Airway epithelial cell (primary cell): ENCODE measurements around the gene GPR34. TPM values are rescaled to one million over a fixed set of nuclear protein-coding genes. Genes with fewer than 3 reads are reported as not detected.

ENCODE experiments used
- total RNA-seq: library from RNA; depleted of rRNA; stranded (reverse); fragments of >200 nt; gene quantifications from 2 replicates; pipeline ENCODE4 v1.2.3, GENCODE V29; 2015

Gene GPR34, protein sequence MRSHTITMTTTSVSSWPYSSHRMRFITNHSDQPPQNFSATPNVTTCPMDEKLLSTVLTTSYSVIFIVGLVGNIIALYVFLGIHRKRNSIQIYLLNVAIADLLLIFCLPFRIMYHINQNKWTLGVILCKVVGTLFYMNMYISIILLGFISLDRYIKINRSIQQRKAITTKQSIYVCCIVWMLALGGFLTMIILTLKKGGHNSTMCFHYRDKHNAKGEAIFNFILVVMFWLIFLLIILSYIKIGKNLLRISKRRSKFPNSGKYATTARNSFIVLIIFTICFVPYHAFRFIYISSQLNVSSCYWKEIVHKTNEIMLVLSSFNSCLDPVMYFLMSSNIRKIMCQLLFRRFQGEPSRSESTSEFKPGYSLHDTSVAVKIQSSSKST
- not detected in 2 replicates for total RNA-seq

DNA sequence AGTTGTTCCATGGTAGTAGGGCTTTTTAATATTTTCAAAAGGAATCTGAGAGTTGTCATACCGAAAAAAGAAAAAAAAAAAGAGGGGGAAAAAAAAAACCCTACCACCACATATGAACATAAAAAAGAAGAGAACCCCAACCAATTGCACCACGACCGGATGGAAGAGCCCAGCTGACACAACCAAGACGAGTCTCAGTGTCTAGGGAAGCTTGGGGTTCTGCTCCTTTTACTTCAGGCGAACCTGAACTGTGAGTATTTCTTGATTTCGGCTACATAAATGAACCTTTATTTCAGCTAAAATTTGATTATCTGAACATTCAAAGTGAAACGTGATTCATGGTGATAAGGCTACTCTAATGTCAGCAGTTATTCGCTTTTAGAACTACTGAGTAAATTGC, at the start of gene GPR34:
Gene GPR34, plus strand, starts transcription at position 139 of the 400 bp plus-strand sequence. CDS start 6,661 bp downstream, outside the sequence.

DNA sequence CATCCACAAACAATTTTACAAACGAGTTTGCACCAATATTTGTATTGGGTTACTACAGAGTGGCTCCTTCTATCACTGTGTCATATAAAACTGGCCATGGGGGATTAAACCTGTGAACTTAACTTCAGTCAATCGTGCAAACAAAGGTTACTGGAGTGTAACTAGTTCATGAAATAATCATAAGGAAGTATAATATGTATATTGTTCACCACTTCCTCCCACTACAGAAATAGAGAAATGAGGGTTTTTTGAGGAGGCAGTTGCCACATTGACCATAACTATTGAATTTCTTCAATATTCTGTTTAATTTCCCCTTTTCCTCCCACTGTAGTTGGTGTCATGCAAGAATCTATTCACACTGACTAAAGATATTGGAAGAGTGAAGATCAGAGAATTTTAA, 35.1 kb downstream of the GPR34 start, which contains the start of gene GPR82:
Gene GPR82, plus strand, starts transcription at position 356 of the 400 bp plus-strand sequence. CDS start 2,846 bp downstream, outside the sequence.

Other genes starting within 250 kb of the GPR34 start
- not detected in 2 replicates for gene NYX, start 241.6 kb upstream of the GPR34 start, total RNA-seq
- gene GPR82, start 35.2 kb downstream of the GPR34 start, total RNA-seq: not detected in 2 replicates
- 15.0 and 20.5 TPM in 2 replicates for gene CASK, start 234.6 kb downstream of the GPR34 start, total RNA-seq